GM21529 (cell line): ENCODE data around the gene AXL.
"Not testable (repeated sequence)": the region's sequence is repeated elsewhere in the genome, so short reads cannot be mapped to it uniquely, and the experiment has no call there.

Experiments used
- ATAC-seq: cut with Tn5 transposase; IDR thresholded peaks from one replicate; pipeline ENCODE4 v1.9.1; 2021; ENCODE audit not compliant: unreplicated experiment

Gene AXL

DNA sequence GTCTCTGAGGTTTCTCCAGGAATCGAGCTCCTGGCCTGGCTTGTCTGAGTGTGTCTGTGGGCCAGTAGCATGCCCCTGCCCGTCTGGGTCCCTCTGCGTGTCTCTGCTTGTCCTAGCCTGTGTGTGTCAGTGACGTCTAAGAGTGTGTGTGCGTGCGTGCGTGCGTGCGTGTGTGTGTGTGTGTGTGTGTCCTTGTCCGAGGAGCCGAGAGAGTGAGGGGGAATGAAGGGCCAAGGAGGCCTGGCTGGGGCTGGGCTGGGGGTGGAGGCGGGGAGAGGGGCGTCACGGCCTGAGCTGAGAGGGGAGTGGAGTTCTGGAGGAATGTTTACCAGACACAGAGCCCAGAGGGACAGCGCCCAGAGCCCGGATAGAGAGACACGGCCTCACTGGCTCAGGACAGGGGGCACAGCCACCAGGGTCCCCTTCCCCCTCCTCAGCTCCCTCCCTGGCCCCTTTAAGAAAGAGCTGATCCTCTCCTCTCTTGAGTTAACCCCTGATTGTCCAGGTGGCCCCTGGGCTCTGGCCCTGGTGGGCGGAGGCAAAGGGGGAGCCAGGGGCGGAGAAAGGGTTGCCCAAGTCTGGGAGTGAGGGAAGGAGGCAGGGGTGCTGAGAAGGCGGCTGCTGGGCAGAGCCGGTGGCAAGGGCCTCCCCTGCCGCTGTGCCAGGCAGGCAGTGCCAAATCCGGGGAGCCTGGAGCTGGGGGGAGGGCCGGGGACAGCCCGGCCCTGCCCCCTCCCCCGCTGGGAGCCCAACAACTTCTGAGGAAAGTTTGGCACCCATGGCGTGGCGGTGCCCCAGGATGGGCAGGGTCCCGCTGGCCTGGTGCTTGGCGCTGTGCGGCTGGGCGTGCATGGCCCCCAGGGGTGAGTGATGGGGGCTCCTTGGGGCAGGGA lies at the start of gene AXL:
TSS of gene AXL (plus strand) at position 609 of the 893 bp plus-strand sequence. CDS start at position 779, 170 bp downstream.
- ATAC-seq: no peak

DNA sequence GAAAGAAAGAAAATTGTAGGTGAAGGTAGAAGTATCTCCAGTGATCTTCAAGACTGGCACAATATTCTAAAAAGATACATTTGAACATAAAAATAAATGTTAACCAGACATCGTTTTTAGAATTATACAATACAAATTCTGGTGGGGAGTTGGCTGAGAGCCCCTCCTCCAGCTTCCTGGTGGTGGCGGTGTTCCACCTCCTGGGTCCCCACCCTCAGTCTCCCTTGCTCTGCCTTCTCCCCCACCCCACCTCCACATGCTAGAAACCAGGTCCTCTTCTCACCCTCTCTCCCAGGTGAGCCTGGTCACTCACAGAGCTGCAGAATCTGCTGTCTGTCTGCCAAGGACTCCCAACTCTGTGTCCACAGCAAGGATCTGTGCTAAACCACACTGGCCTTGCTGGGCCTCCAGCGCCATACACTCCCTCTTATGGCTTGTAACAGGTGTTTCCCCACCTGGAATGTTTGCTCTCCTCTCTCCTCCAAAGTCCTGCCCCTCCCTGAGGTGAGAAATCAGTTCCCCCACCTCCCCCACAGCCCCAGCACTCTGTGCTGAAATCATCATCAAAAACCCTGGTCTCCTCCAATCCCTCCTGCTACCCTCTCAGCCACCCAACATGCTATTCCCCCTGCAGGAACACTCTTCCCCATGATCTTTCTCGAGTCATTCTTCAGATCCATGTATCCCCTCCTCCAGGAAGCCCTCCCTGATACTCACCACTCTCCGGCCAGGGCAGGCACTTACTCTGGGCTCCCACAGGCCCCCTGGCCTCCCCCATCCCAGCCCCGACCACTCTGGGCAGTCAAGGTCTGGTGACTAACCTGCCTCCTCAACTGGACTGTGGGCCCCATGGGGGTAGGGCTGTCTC lies 46.5 kb upstream of the AXL start:
- ATAC-seq: no peak

DNA sequence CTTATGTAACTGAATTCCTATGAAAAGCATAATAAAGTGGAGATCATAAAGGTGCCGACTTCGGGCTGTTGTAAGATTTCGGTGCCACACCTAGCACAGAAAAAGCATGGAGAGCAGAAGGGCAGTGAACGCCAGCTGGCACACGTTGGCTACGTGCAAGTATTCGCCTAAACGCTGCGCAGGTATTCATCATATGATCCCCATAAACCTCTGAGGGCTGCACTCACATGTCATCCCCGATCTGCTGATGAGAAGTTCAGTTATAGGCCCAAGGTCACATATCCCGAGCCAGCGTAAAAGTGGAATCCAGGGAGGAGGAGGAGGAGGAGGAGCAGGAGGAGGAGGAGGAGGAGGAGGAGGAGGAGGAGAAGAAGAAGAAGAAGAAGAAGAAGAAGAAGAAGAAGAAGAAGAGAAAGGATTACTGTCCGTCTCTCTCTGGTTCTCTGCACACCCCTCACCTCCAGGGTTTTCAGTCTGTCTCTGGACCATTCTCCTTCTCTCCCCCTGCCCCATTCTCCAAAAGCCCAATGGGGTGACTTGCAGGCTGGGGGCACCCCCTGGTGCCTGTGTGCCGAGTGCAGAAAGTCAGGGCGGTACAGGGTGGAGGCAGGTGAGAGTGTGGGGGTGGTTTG lies 44.6 kb upstream of the AXL start:
- no peak for ATAC-seq

DNA sequence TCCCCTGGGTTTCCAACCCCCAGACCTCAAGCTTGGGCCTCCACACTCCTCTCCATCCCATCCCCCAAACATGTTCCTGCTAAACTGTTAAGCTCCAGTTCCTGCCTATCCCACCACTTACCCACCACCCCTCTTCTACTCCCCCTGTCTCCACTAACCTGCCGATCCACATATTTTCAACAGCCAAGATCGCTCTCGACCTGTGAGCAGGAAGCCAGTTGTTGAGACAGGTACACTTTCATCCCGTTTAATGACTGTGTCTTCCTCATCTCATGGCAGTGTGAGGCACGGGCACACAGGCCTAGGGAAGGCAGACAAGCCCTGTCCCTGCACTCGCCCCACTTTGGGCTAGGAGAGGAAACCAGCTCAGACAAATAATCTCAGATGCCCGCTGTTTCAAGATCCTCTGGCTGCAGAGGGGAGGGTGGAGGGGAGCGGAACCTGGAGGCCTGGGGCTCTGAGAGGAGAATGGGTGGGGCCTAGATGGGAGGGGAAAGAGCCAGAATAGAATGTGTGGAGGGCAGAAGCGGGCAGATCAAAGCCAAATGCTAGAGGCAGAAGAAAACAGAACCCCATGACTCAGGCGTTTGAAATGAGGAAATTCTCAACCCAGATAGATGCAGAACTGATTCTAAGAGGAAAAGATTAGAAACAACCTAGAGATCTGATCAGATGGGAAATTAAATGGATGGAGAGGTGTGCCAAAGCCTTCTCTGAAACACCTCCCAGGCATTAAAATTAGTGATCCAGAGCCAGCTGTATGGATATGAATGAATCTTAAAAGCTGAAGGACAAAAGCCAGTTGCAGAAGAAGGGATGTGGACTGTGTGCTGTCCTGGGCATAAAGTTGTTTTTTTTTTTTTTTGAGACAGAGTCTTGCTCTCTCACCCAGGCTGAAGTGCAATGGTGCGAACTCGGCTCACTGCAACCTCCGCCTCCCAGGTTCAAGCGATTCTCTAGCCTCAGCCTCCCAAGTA lies 42.9 kb upstream of the AXL start:
- ATAC-seq: no peak

DNA sequence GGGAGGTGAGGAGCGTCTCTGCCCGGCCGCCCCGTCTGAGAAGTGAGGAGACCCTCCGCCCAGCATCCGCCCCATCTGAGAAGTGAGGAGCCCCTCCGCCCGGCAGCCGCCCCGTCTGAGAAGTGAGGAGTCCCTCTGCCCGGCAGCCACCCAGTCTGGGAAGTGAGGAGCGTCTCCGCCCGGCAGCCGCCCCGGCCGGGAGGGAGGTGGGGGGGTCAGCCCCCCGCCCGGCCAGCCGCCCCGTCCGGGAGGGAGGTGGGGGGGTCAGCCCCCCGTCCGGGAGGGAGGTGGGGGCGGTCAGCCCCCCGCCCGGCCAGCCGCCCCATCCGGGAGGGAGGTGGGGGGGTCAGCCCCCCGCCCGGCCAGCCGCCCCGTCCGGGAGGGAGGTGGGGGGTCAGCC lies 38.9 kb upstream of the AXL start:
- not testable (repeated sequence) for ATAC-seq

DNA sequence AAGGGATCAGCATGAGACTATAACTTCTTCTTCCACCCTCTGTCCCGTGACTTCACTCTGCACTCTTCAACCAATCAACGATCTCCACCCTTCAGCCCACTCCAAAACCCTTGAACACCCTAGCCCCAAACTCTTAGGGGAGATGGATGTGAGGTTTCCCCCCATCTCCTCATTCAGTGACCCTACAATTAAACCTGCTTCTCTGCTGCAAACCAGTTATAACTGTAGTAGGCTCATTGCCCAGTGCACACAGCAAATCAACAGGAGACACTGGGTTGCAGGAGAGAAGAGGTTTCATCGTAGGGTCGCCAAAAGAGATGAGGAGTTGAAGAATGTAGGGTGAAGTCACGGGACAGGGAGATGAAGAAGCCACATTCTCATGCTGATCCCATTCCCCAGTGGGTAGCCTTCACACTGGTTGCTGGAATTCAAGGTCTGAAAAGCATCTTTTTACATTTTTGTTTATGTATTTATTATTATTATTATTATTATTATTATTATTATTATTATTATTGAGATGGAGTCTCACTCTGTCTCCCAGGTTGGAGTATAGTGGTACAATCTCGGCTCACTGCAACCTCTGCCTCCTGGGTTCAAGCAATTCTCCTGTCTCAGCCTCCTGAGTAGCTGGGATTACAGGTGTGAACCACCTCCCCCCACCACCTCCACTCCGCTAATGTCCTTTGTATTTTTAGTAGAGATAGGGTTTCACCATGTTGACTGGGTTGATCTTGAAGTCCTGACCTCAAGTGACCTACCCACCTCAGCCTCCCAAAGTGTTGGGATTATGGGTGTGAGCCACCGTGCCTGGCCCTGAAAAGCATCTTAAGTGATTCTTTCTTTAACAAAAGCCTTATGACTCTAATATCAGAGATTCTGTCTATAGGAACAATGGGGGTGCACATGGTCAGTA lies 31.8 kb upstream of the AXL start:
- no peak for ATAC-seq

DNA sequence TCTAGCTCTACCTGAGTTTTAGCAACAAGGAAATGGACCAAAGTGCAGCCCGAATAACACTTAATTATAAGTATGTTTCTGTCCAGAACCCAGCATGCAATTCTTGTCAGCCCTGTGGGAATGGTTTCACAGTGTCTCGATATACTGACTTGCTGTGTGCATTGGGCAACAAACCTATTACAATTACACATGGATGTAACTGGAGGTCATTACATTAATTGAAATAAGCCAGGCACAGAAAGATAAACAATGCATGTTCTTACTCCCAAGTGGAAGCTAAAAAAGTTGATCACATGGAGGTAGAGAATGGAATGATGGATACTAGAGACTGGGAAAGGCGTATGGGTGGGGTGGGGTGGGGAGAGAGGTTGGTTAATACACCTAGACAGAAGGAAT lies 31.1 kb upstream of the AXL start:
- no peak for ATAC-seq

DNA sequence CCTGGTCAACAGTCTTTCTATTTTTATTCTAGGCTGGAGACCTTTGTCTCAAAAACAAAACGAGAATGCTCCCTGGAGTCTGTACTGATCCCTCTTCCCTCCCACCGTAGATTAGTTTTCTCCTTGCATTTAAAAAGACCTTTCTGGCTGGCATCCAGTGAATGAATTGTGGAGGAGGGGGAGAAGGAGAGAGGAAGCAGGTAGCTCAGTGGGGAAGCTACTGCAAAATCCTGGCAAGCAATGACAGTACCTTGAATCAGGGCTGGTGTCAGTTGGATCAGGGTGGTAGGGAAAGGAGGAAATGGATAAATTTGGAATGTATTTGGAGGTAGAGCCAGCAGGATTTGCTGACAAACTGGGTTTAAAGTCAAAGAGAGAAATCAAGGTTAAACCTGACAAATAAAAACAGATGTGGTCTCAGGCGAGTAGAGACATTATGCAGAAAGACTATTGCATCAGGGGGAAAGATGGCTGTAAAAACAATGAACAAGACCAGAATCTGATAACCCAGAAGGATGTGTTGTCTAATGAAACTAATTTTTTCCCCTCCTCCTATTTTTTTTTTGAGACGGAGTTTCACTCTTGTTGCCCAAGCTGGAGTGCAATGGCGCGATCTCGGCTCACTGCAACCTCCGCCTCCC lies 29.5 kb upstream of the AXL start:
- ATAC-seq: no peak

DNA sequence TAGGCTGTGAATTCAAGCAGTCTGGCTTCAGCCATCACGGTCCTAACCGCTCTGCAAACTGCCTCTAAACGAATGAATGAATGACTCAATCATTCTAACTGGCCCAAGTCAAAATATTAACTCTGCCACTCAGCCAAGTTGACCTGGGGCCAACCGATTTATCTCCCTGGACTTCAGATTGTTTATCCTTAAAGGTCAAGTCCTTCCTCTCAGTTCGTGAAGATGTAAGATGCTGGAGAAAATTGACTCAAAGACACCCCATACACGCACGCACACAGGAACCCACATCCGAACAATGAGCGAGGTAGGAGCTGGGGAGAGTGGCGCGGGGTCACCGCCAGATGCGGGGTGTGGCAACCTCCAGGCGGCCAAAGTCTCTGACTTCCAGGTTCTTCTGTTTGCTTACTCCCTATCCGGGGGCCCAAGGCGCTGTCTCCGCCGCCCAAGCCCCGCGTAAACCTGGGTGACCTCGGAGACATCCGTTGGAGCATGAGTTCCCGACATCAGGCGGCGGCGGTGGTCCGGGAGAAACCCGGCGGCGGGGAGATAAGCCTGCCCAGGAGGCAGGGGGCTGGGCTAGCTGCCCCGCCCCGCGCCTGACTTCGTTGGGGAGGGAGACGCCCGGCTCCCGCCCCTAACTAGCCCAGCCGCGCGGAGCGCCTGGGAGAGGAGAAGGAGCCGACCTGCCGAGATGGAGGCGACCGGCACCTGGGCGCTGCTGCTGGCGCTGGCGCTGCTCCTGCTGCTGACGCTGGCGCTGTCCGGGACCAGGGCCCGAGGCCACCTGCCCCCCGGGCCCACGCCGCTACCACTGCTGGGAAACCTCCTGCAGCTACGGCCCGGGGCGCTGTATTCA lies 26.2 kb upstream of the AXL start, which contains the start of gene CYP2S1:
TSS of gene CYP2S1 (plus strand) at position 646 of the 856 bp plus-strand sequence. CDS start at position 692, 46 bp downstream.
- no peak for ATAC-seq

DNA sequence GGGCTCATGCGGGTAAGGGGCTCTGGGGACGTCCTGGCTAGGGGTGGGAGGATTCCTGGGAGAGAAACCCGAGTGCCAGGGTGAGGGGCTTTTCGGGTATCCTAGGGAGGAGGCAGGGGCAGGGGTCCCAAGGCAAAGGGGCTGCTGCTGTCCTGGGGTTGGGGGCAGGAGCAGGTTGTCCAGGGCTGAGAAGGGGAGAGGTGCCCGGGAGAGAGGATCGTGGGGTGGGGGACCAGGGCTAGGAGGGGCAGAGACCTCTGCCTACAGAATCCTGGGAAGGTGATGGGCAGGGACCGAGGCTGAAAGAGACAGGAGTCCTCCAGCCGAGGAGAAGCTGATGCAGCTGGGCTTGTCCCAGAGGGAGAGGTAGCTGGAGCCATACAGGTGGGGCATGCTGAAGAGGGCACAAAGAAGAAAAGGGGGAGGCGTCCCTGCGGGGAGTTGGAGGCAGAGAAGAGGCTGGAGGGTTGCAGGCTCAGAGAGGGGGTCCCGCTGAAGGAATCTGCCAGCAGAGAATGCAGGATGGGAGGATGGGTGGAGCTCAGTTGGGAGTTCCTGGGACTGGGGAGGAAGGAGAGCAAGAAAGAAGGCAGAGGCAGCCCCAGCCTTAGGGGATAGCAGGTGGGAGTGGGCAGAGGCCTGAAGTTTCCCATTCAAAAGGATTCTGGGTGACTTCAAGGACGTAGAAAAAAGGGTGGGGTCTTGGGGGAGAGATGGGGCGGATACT lies 25.4 kb upstream of the AXL start:
- ATAC-seq: no peak

DNA sequence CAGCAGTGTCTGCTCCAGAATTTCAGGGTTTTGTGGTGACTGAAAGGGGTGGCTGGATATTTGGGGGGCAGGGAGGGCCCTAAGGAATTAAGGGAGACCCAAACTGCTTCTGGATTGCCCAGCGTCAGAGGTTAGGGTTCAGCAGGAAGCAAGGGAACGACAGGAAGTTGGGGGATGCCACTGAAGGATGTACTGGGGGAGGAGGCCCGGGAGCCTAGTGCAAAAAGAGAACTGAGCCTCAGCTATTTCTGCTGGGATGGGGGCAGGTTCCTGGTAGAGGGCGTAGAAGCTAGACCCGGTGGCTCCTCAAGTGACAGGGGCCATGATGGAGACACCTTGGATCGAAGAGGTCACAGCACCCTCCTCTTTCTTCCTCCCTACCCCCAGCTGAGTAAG lies 24.9 kb upstream of the AXL start:
- ATAC-seq: no peak

DNA sequence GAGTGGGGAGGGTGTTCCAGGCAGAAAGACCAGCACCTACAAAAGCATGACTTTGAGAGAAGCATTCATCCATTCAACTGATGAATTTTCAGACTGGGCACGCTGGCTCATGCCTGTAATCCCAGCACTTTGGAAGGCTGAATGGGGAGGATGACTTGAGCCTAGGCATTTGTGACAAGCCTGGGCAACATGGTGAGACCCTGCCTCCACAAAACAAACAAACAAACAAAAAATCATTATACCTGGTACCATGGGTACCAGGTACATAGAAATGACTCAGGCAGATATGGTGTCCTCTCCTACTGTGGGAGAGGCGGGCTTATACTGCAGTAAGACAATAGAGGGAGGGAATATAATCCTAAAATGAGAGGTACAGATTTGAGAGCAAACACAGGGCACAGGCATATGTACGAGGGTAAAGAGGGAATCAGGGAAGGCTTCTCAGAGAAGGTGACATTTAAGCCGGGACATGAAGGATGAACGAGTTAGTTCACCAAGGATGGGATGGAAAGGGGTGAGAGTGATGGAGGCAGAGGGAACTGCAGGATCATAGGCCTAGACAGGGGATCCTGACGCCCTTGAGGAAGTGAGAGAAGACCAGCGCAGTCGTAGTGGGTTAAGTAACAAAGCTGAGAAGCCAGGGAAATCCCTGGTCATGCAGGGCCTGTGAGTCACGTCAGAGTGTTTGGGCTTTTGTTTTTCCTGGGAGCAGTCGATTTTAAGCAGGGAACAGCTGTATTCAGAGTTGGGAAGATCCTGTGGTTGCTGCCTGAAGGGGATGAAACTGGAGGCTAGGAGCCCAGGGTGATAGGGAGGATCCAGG lies 23.1 kb upstream of the AXL start:
- no peak for ATAC-seq

DNA sequence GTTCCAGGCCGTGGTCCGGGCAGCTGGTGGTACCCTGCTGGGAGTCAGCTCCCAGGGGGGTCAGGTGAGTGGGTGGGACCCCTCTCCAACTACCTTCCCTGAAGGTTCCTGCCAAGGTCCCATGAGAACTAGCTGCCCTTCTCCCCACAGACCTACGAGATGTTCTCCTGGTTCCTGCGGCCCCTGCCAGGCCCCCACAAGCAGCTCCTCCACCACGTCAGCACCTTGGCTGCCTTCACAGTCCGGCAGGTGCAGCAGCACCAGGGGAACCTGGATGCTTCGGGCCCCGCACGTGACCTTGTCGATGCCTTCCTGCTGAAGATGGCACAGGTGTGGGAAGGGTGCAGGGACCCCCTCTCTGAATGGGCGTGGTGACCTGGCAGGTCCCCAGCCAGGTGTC lies 20.5 kb upstream of the AXL start:
- ATAC-seq: no peak

DNA sequence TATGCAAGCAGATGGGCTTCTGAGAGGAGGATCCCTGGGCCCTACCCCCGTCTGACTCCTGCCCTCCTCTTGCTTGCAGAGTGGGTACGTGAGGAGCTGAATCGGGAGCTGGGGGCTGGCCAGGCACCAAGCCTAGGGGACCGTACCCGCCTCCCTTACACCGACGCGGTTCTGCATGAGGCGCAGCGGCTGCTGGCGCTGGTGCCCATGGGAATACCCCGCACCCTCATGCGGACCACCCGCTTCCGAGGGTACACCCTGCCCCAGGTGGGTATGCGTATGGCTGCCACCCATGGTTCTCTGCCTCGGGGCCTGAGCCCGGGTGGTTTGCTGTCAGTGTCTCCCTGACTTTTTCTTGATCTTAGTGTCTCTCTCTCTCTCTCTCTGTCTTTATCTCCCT lies 15.7 kb upstream of the AXL start:
- no peak for ATAC-seq

DNA sequence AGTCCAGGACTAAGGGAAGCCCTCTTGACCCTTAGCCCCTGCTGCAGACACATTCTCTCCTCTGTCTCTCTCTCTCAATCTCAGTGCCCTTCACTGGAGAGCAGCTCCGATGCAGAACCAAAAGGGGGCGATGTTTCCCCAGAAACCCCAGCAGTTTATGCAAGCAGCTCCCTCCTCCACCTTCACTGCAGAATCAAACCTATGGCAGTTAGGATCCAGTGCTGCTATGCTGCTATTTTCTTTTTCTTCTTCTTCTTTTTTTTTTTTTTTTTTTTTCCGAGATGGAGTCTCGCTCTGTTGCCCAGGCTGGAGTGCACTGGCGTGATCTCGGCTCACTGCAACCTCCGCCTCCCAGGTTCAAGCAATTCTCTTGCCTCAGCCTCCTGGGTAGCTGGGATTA lies 14.7 kb upstream of the AXL start:
- ATAC-seq: not testable (repeated sequence)

DNA sequence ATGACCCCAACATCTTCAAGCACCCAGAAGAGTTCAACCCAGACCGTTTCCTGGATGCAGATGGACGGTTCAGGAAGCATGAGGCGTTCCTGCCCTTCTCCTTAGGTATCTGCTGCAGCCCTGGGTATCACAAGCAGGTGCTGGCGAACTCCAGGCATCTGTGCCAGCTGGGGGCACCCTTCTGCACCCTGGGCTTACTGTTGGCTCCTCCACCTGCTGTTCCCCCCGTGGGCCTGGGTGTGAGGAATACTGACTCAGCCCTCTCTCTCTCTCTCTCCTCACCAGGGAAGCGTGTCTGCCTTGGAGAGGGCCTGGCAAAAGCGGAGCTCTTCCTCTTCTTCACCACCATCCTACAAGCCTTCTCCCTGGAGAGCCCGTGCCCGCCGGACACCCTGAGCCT lies 13.0 kb upstream of the AXL start:
- no peak for ATAC-seq
